ENCODE data around the gene ASAP2.

DNA sequence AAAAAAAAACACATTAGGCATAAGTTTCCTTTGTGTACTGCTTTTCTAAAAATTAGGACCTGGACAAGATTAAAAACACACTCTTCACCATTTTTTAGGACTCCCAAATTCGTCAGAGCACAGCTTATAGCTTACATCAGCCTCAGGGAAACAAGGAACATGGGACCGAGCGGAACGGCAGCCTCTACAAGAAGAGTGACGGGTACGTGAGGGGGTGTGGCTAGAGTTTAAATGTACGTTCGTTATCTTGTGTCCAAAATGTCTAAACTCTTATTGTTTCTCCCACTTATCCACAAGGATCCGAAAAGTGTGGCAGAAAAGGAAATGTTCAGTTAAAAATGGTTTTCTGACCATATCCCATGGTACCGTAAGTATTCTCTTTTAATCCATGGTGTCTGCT lies 137.8 kb downstream of the ASAP2 start:
- TF ChIP-seq POLR2AphosphoS5 (IDR thresholded peaks at IDR 0.05) (no peak), EP300 (IDR thresholded peaks at IDR 0.05) (no peak), POLR2A (IDR thresholded peaks at IDR 0.05) (no peak)
- TF ChIP-seq, protein P1, sequence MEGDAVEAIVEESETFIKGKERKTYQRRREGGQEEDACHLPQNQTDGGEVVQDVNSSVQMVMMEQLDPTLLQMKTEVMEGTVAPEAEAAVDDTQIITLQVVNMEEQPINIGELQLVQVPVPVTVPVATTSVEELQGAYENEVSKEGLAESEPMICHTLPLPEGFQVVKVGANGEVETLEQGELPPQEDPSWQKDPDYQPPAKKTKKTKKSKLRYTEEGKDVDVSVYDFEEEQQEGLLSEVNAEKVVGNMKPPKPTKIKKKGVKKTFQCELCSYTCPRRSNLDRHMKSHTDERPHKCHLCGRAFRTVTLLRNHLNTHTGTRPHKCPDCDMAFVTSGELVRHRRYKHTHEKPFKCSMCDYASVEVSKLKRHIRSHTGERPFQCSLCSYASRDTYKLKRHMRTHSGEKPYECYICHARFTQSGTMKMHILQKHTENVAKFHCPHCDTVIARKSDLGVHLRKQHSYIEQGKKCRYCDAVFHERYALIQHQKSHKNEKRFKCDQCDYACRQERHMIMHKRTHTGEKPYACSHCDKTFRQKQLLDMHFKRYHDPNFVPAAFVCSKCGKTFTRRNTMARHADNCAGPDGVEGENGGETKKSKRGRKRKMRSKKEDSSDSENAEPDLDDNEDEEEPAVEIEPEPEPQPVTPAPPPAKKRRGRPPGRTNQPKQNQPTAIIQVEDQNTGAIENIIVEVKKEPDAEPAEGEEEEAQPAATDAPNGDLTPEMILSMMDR (IDR thresholded peaks at IDR 0.05), result no peak
